CD14-positive monocyte (primary cell): Measurements from ENCODE around the gene TMEM242. TPM values are rescaled to one million over a fixed set of nuclear protein-coding genes. Genes with fewer than 3 reads are reported as not detected.

ENCODE experiments used
- DNase-seq, 3 donors: peaks; one replicate each; pipeline ENCODE4 v3.0.0-alpha.2; 2011 to 2022
- H2AFZ ChIP-seq: 2 replicates; pipeline ENCODE4 v1.6.0; 2012; ENCODE audit warnings: mild to moderate bottlenecking, low read depth, low read length, inconsistent platforms; ENCODE audit not compliant: insufficient read depth, poor library complexity, severe bottlenecking
- H3K27ac ChIP-seq, 2 donors: 1 replicate in 1 of 2; 2 replicates in 1 of 2; pipeline ENCODE4 v1.5.1; 2012 to 2013; ENCODE audit warnings: low read length in 2 of 2, control low read depth in 1 of 2, inconsistent platforms in 1 of 2, low read depth in 1 of 2, mild to moderate bottlenecking in 1 of 2
- H3K27me3 ChIP-seq, 2 donors: one replicate each; pipeline versions ENCODE4 v1.6.0 to v1.6.1; 2011 to 2013; ENCODE audit warnings: low read length in 2 of 2; ENCODE audit not compliant: control insufficient read depth in 2 of 2, insufficient read depth in 2 of 2
- H3K36me3 ChIP-seq, 2 donors: replicated peaks in 1 of 2; 1 replicate in 1 of 2; 2 replicates in 1 of 2; pipeline versions ENCODE4 v1.5.1 to v1.6.1; 2012 to 2013; ENCODE audit warnings: low read length in 2 of 2, control low read depth in 1 of 2, inconsistent platforms in 1 of 2, mild to moderate bottlenecking in 1 of 2; ENCODE audit not compliant: insufficient read depth in 2 of 2, control insufficient read depth in 1 of 2
- H3K4me1 ChIP-seq, 2 donors: 1 replicate in 1 of 2; 2 replicates in 1 of 2; pipeline versions ENCODE4 v1.5.1 to v1.6.1; 2012 to 2013; ENCODE audit warnings: low read length in 2 of 2, control low read depth in 1 of 2, inconsistent platforms in 1 of 2, mild to moderate bottlenecking in 1 of 2, moderate library complexity in 1 of 2; ENCODE audit not compliant: insufficient read depth in 2 of 2, control insufficient read depth in 1 of 2
- H3K4me2 ChIP-seq: replicated peaks from 2 replicates; pipeline ENCODE3; 2012; ENCODE audit warnings: low read length, moderate library complexity, mild to moderate bottlenecking; ENCODE audit not compliant: poor library complexity, severe bottlenecking; ENCODE audit errors: extremely low read depth
- H3K4me3 ChIP-seq, 3 experiments: fragments of 200-600 bp in 1 of 3; sonication (generic) in 1 of 3; replicated peaks in 1 of 3; 1 replicate in 2 of 3; 2 replicates in 1 of 3; pipeline ENCODE4 v1.5.1; 2011 to 2013; ENCODE audit warnings: low read length in 3 of 3, mild to moderate bottlenecking in 3 of 3, control low read depth in 2 of 3, low read depth in 2 of 3, inconsistent platforms in 1 of 3, moderate library complexity in 1 of 3
- H3K79me2 ChIP-seq: 2 replicates; pipeline ENCODE4 v1.6.0; 2012; ENCODE audit warnings: mild to moderate bottlenecking, control low read depth, inconsistent platforms, low read length, moderate library complexity; ENCODE audit not compliant: insufficient read depth
- H3K9ac ChIP-seq: 2 replicates; pipeline ENCODE4 v1.6.0; 2017; ENCODE audit warnings: low read length, mild to moderate bottlenecking; ENCODE audit not compliant: insufficient read depth, poor library complexity, severe bottlenecking
- H3K9me3 ChIP-seq, 2 donors: replicated peaks in 1 of 2; 1 replicate in 1 of 2; 2 replicates in 1 of 2; pipeline versions ENCODE4 v1.5.1 to v1.6.1; 2012 to 2013; ENCODE audit warnings: low read length in 2 of 2, control low read depth in 1 of 2; ENCODE audit not compliant: control insufficient read depth in 1 of 2, insufficient read depth in 1 of 2
- H4K20me1 ChIP-seq: 2 replicates; pipeline ENCODE4 v1.6.0; 2012; ENCODE audit warnings: mild to moderate bottlenecking, low read length, control low read depth, moderate library complexity; ENCODE audit not compliant: insufficient read depth
- H3K27ac Mint-ChIP-seq, 7 donors: one replicate each; pipeline ENCODE4 v1.8.0; 2020; ENCODE audit warnings: mild to moderate bottlenecking in 7 of 7, mixed read lengths in 7 of 7, moderate library complexity in 6 of 7, inconsistent platforms in 2 of 7
- H3K27me3 Mint-ChIP-seq, 3 donors: one replicate each; pipeline ENCODE4 v1.8.0; 2021 to 2022; ENCODE audit warnings: low read depth in 3 of 3, mild to moderate bottlenecking in 3 of 3, mixed read lengths in 3 of 3, moderate library complexity in 3 of 3, inconsistent platforms in 1 of 3
- H3K36me3 Mint-ChIP-seq, 2 donors: one replicate each; pipeline ENCODE4 v1.8.0; 2020; ENCODE audit warnings: mixed read lengths in 2 of 2, inconsistent platforms in 1 of 2, mild to moderate bottlenecking in 1 of 2
- H3K4me1 Mint-ChIP-seq: one replicate; pipeline ENCODE4 v1.8.0; 2020; ENCODE audit warnings: mild to moderate bottlenecking, mixed read lengths
- H3K4me3 Mint-ChIP-seq, 2 donors: one replicate each; pipeline ENCODE4 v1.8.0; 2020; ENCODE audit warnings: mild to moderate bottlenecking in 2 of 2, mixed read lengths in 2 of 2, moderate library complexity in 1 of 2
- H3K9me3 Mint-ChIP-seq, 7 donors: one replicate each; pipeline ENCODE4 v1.8.0; 2020 to 2022; ENCODE audit warnings: mixed read lengths in 7 of 7, mild to moderate bottlenecking in 6 of 7, moderate library complexity in 6 of 7, inconsistent platforms in 2 of 7
- CTCF ChIP-seq: fragments of 200-600 bp; IDR thresholded peaks from one replicate; pipeline ENCODE4 v1.8.0; 2022; ENCODE audit warnings: antibody characterized with exemption, mild to moderate bottlenecking
- WGBS: methylation state at CpG from one replicate; pipeline ENCODE4 v1.1.5; 2013; ENCODE audit warnings: missing lambda C conversion rate; ENCODE audit not compliant: insufficient coverage; 5-methylcytosine and 5-hydroxymethylcytosine counted together
- intact Hi-C, 2 donors: fragments of 100-400 bp; cut with micrococcal nuclease; formaldehyde crosslinking; loops; one replicate each; pipeline versions ENCODE4 v1.15.0 to v1.15.1; 2023
- polyA plus RNA-seq, 3 donors: library from polyadenylated mRNA; depleted of rRNA in 1 of 3; unstranded in 2 of 3; stranded (reverse) in 1 of 3; fragments of 300-500 nt in 2 of 3; fragments of >200 nt in 1 of 3; fragmentation: Illumina TruSeq in 2 of 3; gene quantifications; 1 replicate in 2 of 3; 2 replicates in 1 of 3; pipeline ENCODE4 v1.2.3, GENCODE V29; 2012 to 2021

Gene TMEM242
- polyA plus RNA-seq, 3 donors: 5.6 to 9.8 (median 8.3) TPM

DNA sequence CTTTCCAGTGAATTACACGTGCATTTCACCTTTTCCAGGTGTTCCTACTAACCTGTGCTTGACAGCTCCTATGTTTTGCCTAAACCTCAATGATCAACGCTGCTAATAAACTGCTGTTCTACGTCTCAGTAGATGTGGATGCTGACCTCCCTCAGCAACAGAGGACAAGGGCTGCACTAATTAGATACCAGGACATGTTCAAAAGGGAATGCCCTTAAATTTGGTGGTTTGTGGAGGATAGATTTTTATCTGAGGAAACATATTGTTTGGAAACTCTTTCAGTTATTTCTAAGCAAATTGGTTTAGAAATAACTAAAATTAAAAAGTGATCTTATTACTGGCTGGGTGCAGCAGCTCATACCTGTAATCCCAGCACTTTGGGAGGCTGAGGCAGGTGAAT is 38.6 kb upstream of the TMEM242 start:
- intact Hi-C loops: no loop called here
- H3K27ac ChIP-seq: no peak overlapping the region
- no peak for TF ChIP-seq CTCF
- H3K27me3 ChIP-seq: no peaks in the 10 kb centered on the region
- no peaks in the 10 kb centered on the region for H4K20me1 ChIP-seq
- Mint-ChIP-seq H3K9me3 (peaks cover 0 to 2% (median 0%) of the 10 kb centered on the region in 7 donors), H3K27me3 (peaks cover 0 to 2% (median 0%) of the 10 kb centered on the region in 3 donors), H3K4me3 (no peak overlapping the region), H3K4me1 (no peaks in the 10 kb centered on the region), H3K27ac (no peak overlapping the region), H3K36me3 (no peaks in the 10 kb centered on the region)
- no peaks in the 10 kb centered on the region for H3K79me2 ChIP-seq
- no peaks in the 10 kb centered on the region for H3K36me3 ChIP-seq
- no peak overlapping the region for H2AFZ ChIP-seq
- no peak overlapping the region for H3K4me2 ChIP-seq
- no peaks in the 10 kb centered on the region for H3K9me3 ChIP-seq
- DNase-seq: no peak
- H3K9ac ChIP-seq: no peak overlapping the region
- no peak overlapping the region for H3K4me3 ChIP-seq
- no peaks in the 10 kb centered on the region for H3K4me1 ChIP-seq
- WGBS: 33% methylated on average over 1 of the region's 3 CpGs

- no peaks in the 10 kb centered on the region for H3K9me3 Mint-ChIP-seq
- H3K36me3 Mint-ChIP-seq: no peaks in the 10 kb centered on the region
- Histone ChIP-seq H3K4me2 (no peak overlapping the region), H3K27me3 (no peaks in the 10 kb centered on the region), H4K20me1 (no peaks in the 10 kb centered on the region), H3K79me2 (no peaks in the 10 kb centered on the region), H3K36me3 (no peaks in the 10 kb centered on the region), H3K9me3 (no peaks in the 10 kb centered on the region), H2AFZ (no peak overlapping the region), H3K4me1 (no peaks in the 10 kb centered on the region), H3K27ac (no peak overlapping the region), H3K9ac (no peak overlapping the region), H3K4me3 (no peak overlapping the region)
- H3K4me1 Mint-ChIP-seq: no peaks in the 10 kb centered on the region
- H3K27me3 Mint-ChIP-seq: peaks cover under 1 to 4% (median 2%) of the 10 kb centered on the region in 3 donors
- intact Hi-C loops: no loop called here
- H3K27ac Mint-ChIP-seq: no peak overlapping the region
- TF ChIP-seq CTCF: no peak
- DNase-seq: no peak
- WGBS: 87% methylated on average over 6 of the region's 8 CpGs
- no peak overlapping the region for H3K4me3 Mint-ChIP-seq
Observed at GRCh38 chr6:157358287-157358686, 35.0 kb upstream of the TMEM242 start.
